GM12878 (cell line): ENCODE results near the gene OGFR. TPM values are rescaled to one million over a fixed set of nuclear protein-coding genes. Genes with fewer than 3 reads are reported as not detected.

Source experiments
- ATAC-seq: fragments of 200-7000 bp; cut with Tn5 transposase; 3 replicates; pipeline ENCODE4 v1.9.1; 2020; ENCODE audit warnings: mild to moderate bottlenecking, moderate library complexity
- BruUV-seq: library from RNA; stranded (reverse); fragments of 400-500 nt; replicated peaks from 2 replicates; lab custom pipeline; 2021; lab: Mats Ljungman, UMichigan
- CTCF ChIA-PET: fragments of 300-600 bp; sonication (Branson Sonifier 250); formaldehyde crosslinking; extraction: SDS; loops from one replicate; lab custom pipeline; 2021; ENCODE audit warnings: inconsistent platforms; lab: Yijun Ruan, JAX
- POLR2A ChIA-PET: fragments of 350-600 bp; formaldehyde crosslinking; extraction: SDS; loops from one replicate; lab custom pipeline; 2021; ENCODE audit warnings: inconsistent platforms; lab: Charles Lee
- RAD21 ChIA-PET: fragments of 300-600 bp; sonication (Branson Sonifier 250); formaldehyde crosslinking; loops from one replicate; lab custom pipeline; 2023; ENCODE audit warnings: antibody characterized with exemption; ENCODE audit not compliant: unreplicated experiment; lab: Charles Lee
- SMC1A ChIA-PET: fragments of 300-600 bp; sonication (Branson Sonifier 250); formaldehyde crosslinking; loops from one replicate; lab custom pipeline; 2023; ENCODE audit not compliant: unreplicated experiment, uncharacterized antibody; lab: Charles Lee
- DNase-seq: peaks from one replicate; pipeline ENCODE4 v3.0.0-alpha.2; 2011; ENCODE audit warnings: low read depth, low spot score
- FAIRE-seq: peaks from 3 replicates; lab custom pipeline; 2011; peaks lifted over from hg19 to GRCh38; lab: Jason Lieb, UNC
- H2AFZ ChIP-seq: 2 replicates; pipeline ENCODE4 v1.6.0; 2011; ENCODE audit warnings: low read depth, low read length, control low read depth; ENCODE audit not compliant: control insufficient read depth
- H3K27ac ChIP-seq: 2 replicates; pipeline ENCODE4 v1.5.1; 2011; ENCODE audit warnings: control low read depth; ENCODE audit not compliant: control insufficient read depth, insufficient read depth
- H3K27me3 ChIP-seq, 2 experiments: replicated peaks in 1 of 2; 2 replicates each; pipeline versions ENCODE4 v1.6.0 to v1.6.1; 2011; ENCODE audit warnings: low read length in 1 of 2; ENCODE audit not compliant: control insufficient read depth in 2 of 2, insufficient read depth in 2 of 2
- H3K36me3 ChIP-seq, 2 experiments: 2 replicates each; pipeline ENCODE4 v1.5.1; 2011; ENCODE audit warnings: low read length in 1 of 2; ENCODE audit not compliant: control insufficient read depth in 2 of 2, insufficient read depth in 2 of 2
- H3K4me1 ChIP-seq: 2 replicates; pipeline ENCODE4 v1.6.1; 2011; ENCODE audit warnings: mild to moderate bottlenecking, low read length, moderate library complexity, mixed read lengths; ENCODE audit not compliant: control insufficient read depth, insufficient read depth
- H3K4me2 ChIP-seq: 2 replicates; pipeline ENCODE4 v1.6.0; 2011; ENCODE audit warnings: control low read depth; ENCODE audit not compliant: control insufficient read depth, insufficient read depth
- H3K4me3 ChIP-seq: fragments of 200-600 bp; sonication (generic); 2 replicates; pipeline ENCODE4 v1.5.1; 2016
- H3K79me2 ChIP-seq: 2 replicates; pipeline ENCODE4 v1.6.0; 2011; ENCODE audit warnings: low read length; ENCODE audit not compliant: control insufficient read depth, insufficient read depth
- H3K9ac ChIP-seq: 2 replicates; pipeline ENCODE4 v1.8.0; 2011; ENCODE audit warnings: low read length, control low read depth, mixed read lengths; ENCODE audit not compliant: control insufficient read depth, insufficient read depth
- H3K9me3 ChIP-seq: replicated peaks from 3 replicates; pipeline ENCODE4 v1.5.1; 2011; ENCODE audit warnings: mild to moderate bottlenecking, low read length; ENCODE audit not compliant: control insufficient read depth, insufficient read depth
- H4K20me1 ChIP-seq: 2 replicates; pipeline ENCODE4 v1.6.0; 2011; ENCODE audit not compliant: control insufficient read depth, insufficient read depth
- ATF7 ChIP-seq: fragments of 450-650 bp; IDR thresholded peaks from 2 replicates; pipeline ENCODE4 v1.6.1; 2016; ENCODE audit warnings: low read depth, mild to moderate bottlenecking
- CBX3 ChIP-seq: fragments of 200-600 bp; sonication (generic); IDR thresholded peaks from 2 replicates; pipeline ENCODE4 v1.6.1; 2016; ENCODE audit warnings: low read depth, borderline replicate concordance
- HCFC1 ChIP-seq: fragments of 150-350 bp; IDR thresholded peaks from 2 replicates; pipeline ENCODE4 v1.6.1; 2014; ENCODE audit warnings: low read length
- HDAC6 ChIP-seq: fragments of 200-600 bp; sonication (generic); IDR thresholded peaks from one replicate; pipeline ENCODE4 v1.8.0; 2017; ENCODE audit warnings: antibody characterized with exemption; ENCODE audit not compliant: unreplicated experiment
- POLR2AphosphoS2 ChIP-seq: IDR thresholded peaks from 2 replicates; pipeline ENCODE4 v1.6.1; 2011; ENCODE audit warnings: low read depth, mild to moderate bottlenecking, low read length, improper control_type of control experiment, moderate library complexity
- POU2F2 ChIP-seq: IDR thresholded peaks from 3 replicates; pipeline ENCODE4 v1.6.1; 2011; ENCODE audit warnings: low read depth, mild to moderate bottlenecking, low read length, borderline replicate concordance
- SMARCA5 ChIP-seq: fragments of 450-650 bp; IDR thresholded peaks from 2 replicates; pipeline ENCODE4 v1.6.1; 2017; ENCODE audit warnings: mild to moderate bottlenecking
- SMC3 ChIP-seq: IDR thresholded peaks from 2 replicates; pipeline ENCODE4 v1.6.1; 2011; ENCODE audit warnings: low read length, improper control_type of control experiment, borderline replicate concordance
- SP1 ChIP-seq: IDR thresholded peaks from one replicate; pipeline ENCODE4 v1.6.1; 2011; ENCODE audit warnings: low read depth, low read length
- TCF3 ChIP-seq: IDR thresholded peaks from 2 replicates; pipeline ENCODE4 v1.6.1; 2012; ENCODE audit warnings: low read depth, mild to moderate bottlenecking, low read length, borderline replicate concordance; ENCODE audit not compliant: insufficient read depth
- ZNF274 ChIP-seq: IDR thresholded peaks from one replicate; pipeline ENCODE4 v1.8.0; 2011; ENCODE audit not compliant: insufficient read length, insufficient read depth
- WGBS: methylation state at CpG from one replicate; pipeline ENCODE4 v1.1.6; 2016; ENCODE audit warnings: low lambda C conversion rate; ENCODE audit not compliant: insufficient replicate concordance, insufficient coverage; ENCODE audit errors: missing lambda C conversion rate; 5-methylcytosine and 5-hydroxymethylcytosine counted together
- in situ Hi-C: fragments of 300-500 bp; cut with MboI; formaldehyde crosslinking; loops from 9 replicates; pipeline ENCODE4 v1.14.3; 2018; ENCODE audit warnings: mixed read lengths
- intact Hi-C: fragments of 100-400 bp; cut with micrococcal nuclease; formaldehyde crosslinking; loops from one replicate; pipeline ENCODE4 v1.14.2; 2022; ENCODE audit not compliant: unreplicated experiment
- polyA plus RNA-seq, 11 experiments: library from polyadenylated mRNA; depleted of rRNA in 4 of 11; unstranded in 6 of 11; stranded (reverse) in 5 of 11; fragments of >200 nt; fragmentation: Nextera tagmentation in 4 of 11; fragmentation: Illumina TruSeq in 1 of 11; extraction: Ambion mirVana in 4 of 11; extraction: Trizol in 1 of 11; gene quantifications; 1 replicate in 1 of 11; 2 replicates in 10 of 11; pipeline versions ENCODE4 v1.2.1 to v1.2.3, GENCODE V29; 2011 to 2016; ENCODE audit warnings: inconsistent platforms in 2 of 11, missing spikeins in 2 of 11, low read depth in 1 of 11
- total RNA-seq, 4 experiments: library from RNA; depleted of rRNA in 3 of 4; stranded (reverse); fragments of >200 nt in 3 of 4; fragmentation: Illumina TruSeq in 1 of 4; extraction: Trizol in 1 of 4; gene quantifications; 2 replicates each; pipeline versions ENCODE4 v1.2.1 to v1.2.3, GENCODE V29; 2013 to 2021
- TF ChIP-seq, protein P1 (sequence below): fragments of 450-650 bp; conservative IDR thresholded peaks from 2 replicates; pipeline ENCODE4 v1.6.1; 2017; ENCODE audit warnings: mild to moderate bottlenecking, moderate library complexity
- TF ChIP-seq, protein P2 (sequence below): fragments of 150-350 bp; IDR thresholded peaks from 2 replicates; pipeline ENCODE4 v1.6.1; 2014; ENCODE audit warnings: mild to moderate bottlenecking, low read depth, low read length
- TF ChIP-seq, protein P3 (sequence below): fragments of 450-650 bp; formaldehyde crosslinking; IDR thresholded peaks from 2 replicates; pipeline ENCODE4 v1.4.0; 2020; ENCODE audit warnings: mild to moderate bottlenecking, moderate library complexity

Gene OGFR
- total and polyA plus RNA-seq, 10 of the 15 experiments (the other 5 are each of a cell fraction or from before 2014, with no cell fraction given) = 0.72 to 62.1 (median 27.3) TPM

DNA sequence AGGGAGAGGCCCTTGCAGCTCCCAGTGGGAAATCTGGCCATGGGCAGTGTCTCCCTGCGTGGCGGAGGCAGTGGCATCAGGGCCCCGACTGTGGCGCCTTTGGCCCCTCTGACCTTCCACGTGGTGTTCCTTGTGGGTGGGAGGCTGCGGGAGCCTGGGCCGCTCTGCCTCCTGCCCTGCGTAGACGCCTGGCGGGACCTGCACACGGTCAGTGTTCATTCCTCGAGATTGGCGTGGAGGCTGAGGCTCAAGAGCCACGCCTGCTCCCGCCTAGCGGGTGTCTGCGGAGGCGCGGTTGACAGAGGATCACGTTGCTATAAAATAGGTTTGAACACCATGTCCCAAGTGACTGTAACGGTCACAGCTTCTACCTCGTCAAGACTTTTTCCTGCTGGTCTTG lies 26.2 kb downstream of the OGFR start:
- no peaks in the 10 kb centered on the region for H3K79me2 ChIP-seq
- no peak for ATAC-seq
- no peaks in the 10 kb centered on the region for H3K36me3 ChIP-seq
- no peak overlapping the region for H3K4me3 ChIP-seq
- H3K27ac ChIP-seq = no peak overlapping the region
- SMC1A ChIA-PET = no interaction called here
- no peak for TF ChIP-seq ATF7
- no peak for TF ChIP-seq HCFC1
- TF ChIP-seq TCF3 = no peak
- no peak for TF ChIP-seq SMC3
- TF ChIP-seq, protein P1, sequence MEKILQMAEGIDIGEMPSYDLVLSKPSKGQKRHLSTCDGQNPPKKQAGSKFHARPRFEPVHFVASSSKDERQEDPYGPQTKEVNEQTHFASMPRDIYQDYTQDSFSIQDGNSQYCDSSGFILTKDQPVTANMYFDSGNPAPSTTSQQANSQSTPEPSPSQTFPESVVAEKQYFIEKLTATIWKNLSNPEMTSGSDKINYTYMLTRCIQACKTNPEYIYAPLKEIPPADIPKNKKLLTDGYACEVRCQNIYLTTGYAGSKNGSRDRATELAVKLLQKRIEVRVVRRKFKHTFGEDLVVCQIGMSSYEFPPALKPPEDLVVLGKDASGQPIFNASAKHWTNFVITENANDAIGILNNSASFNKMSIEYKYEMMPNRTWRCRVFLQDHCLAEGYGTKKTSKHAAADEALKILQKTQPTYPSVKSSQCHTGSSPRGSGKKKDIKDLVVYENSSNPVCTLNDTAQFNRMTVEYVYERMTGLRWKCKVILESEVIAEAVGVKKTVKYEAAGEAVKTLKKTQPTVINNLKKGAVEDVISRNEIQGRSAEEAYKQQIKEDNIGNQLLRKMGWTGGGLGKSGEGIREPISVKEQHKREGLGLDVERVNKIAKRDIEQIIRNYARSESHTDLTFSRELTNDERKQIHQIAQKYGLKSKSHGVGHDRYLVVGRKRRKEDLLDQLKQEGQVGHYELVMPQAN = no peak
- TF ChIP-seq, protein P2, sequence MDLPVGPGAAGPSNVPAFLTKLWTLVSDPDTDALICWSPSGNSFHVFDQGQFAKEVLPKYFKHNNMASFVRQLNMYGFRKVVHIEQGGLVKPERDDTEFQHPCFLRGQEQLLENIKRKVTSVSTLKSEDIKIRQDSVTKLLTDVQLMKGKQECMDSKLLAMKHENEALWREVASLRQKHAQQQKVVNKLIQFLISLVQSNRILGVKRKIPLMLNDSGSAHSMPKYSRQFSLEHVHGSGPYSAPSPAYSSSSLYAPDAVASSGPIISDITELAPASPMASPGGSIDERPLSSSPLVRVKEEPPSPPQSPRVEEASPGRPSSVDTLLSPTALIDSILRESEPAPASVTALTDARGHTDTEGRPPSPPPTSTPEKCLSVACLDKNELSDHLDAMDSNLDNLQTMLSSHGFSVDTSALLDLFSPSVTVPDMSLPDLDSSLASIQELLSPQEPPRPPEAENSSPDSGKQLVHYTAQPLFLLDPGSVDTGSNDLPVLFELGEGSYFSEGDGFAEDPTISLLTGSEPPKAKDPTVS = no peak
- TF ChIP-seq, protein P3, sequence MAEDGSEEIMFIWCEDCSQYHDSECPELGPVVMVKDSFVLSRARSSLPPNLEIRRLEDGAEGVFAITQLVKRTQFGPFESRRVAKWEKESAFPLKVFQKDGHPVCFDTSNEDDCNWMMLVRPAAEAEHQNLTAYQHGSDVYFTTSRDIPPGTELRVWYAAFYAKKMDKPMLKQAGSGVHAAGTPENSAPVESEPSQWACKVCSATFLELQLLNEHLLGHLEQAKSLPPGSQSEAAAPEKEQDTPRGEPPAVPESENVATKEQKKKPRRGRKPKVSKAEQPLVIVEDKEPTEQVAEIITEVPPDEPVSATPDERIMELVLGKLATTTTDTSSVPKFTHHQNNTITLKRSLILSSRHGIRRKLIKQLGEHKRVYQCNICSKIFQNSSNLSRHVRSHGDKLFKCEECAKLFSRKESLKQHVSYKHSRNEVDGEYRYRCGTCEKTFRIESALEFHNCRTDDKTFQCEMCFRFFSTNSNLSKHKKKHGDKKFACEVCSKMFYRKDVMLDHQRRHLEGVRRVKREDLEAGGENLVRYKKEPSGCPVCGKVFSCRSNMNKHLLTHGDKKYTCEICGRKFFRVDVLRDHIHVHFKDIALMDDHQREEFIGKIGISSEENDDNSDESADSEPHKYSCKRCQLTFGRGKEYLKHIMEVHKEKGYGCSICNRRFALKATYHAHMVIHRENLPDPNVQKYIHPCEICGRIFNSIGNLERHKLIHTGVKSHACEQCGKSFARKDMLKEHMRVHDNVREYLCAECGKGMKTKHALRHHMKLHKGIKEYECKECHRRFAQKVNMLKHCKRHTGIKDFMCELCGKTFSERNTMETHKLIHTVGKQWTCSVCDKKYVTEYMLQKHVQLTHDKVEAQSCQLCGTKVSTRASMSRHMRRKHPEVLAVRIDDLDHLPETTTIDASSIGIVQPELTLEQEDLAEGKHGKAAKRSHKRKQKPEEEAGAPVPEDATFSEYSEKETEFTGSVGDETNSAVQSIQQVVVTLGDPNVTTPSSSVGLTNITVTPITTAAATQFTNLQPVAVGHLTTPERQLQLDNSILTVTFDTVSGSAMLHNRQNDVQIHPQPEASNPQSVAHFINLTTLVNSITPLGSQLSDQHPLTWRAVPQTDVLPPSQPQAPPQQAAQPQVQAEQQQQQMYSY (CRISPR knock-in tag) = no peak
- TF ChIP-seq HDAC6 = no peak
- no peak for TF ChIP-seq POLR2AphosphoS2
- no peak for TF ChIP-seq SP1
- no peak for TF ChIP-seq POU2F2
- TF ChIP-seq CBX3 = no peak
- no peak for TF ChIP-seq ZNF274
- no peak for TF ChIP-seq SMARCA5
- POLR2A ChIA-PET = no interaction called here
- CTCF ChIA-PET = no interaction called here
- peaks cover 14% of the 10 kb centered on the region for H3K4me1 ChIP-seq
- no peaks in the 10 kb centered on the region for H3K9me3 ChIP-seq
- no peak overlapping the region for H2AFZ ChIP-seq
- no peak overlapping the region for H3K4me2 ChIP-seq
- WGBS = 75% methylated on average over 22 of the region's 22 CpGs
- no peak for DNase-seq
- peaks cover 0 to 3% of the 10 kb centered on the region in 2 experiments; a peak in 2 of 4 replicates for H3K27me3 ChIP-seq
- no peak overlapping the region for H3K9ac ChIP-seq
- H4K20me1 ChIP-seq = no peaks in the 10 kb centered on the region
- FAIRE-seq = no peak
- in situ Hi-C loops = no loop called here
- RAD21 ChIA-PET = no interaction called here
- intact Hi-C loops = no loop called here
- no TSS peak for BruUV-seq
